ENCODE results near the gene MSMB. TPM values are rescaled to one million over a fixed set of nuclear protein-coding genes. Genes with fewer than 3 reads are reported as not detected.
"Not testable (repeated sequence)": the region's sequence is repeated elsewhere in the genome, so short reads cannot be mapped to it uniquely, and the experiment has no call there.

The MSMB gene
- not detected for total RNA-seq

- TF ChIP-seq CTCF (IDR thresholded peaks at IDR 0.05) (no peak), EP300 (IDR thresholded peaks at IDR 0.05) (no peak), POLR2A (IDR thresholded peaks at IDR 0.05) (no peak)
- Histone ChIP-seq H3K9me3 (no peaks in the 10 kb centered on the region), H3K27ac (no peak within 1 kb of the TSS), H3K27me3 (no peaks in the 10 kb centered on the region), H3K4me3 (no peak within 1 kb of the TSS), H3K36me3 (no peaks in the 10 kb centered on the region), H3K4me1 (no peaks in the 10 kb centered on the region)
- no peak for DNase-seq (ENCODE audit: low spot score in 2 of 2)
- 88% methylated on average over 7 of the region's 7 CpGs for WGBS, 2 donors
Measured at GRCh38 chr10:46046261-46046660, at the start of gene MSMB. Gene MSMB (minus strand): TSS chr10:46046269. CDS start chr10:46046237, 32 bp downstream.

GRCh38 chr10:46094931-46095750, 49.1 kb upstream of the MSMB start:
- Histone ChIP-seq H3K9me3 (peaks cover 0 to 4% (median 0%) of the 10 kb centered on the region in 4 donors), H3K27me3 (no peaks in the 10 kb centered on the region), H3K4me1 (no peaks in the 10 kb centered on the region), H3K27ac (no peak overlapping the region), H3K4me3 (no peak overlapping the region), H3K36me3 (no peaks in the 10 kb centered on the region)
- 71 to 72% methylated on average over 7 to 15 of the region's 15 CpGs for WGBS, 2 donors
- DNase-seq (ENCODE audit: low spot score in 2 of 2) = no peak
- TF ChIP-seq POLR2A (IDR thresholded peaks at IDR 0.05) (no peak), CTCF (IDR thresholded peaks at IDR 0.05) (no peak), EP300 (IDR thresholded peaks at IDR 0.05) (no peak)

- 84 to 96% methylated on average over 3 to 6 of the region's 6 CpGs for WGBS, 2 donors
- no peaks in the 10 kb centered on the region for H3K36me3 ChIP-seq
- TF ChIP-seq POLR2A (IDR thresholded peaks at IDR 0.05) (no peak), EP300 (IDR thresholded peaks at IDR 0.05) (no peak), CTCF (IDR thresholded peaks at IDR 0.05) (no peak)
- H3K27ac ChIP-seq = no peak overlapping the region
- no peak overlapping the region for H3K4me3 ChIP-seq
- no peak for DNase-seq (ENCODE audit: low spot score in 2 of 2)
- H3K9me3 ChIP-seq = peaks cover 0 to 3% (median 0%) of the 10 kb centered on the region in 4 donors
- no peaks in the 10 kb centered on the region for H3K4me1 ChIP-seq
- no peaks in the 10 kb centered on the region for H3K27me3 ChIP-seq
Measured at GRCh38 chr10:46094197-46094500, 48.1 kb upstream of the MSMB start.

GRCh38 chr10:46093316-46094196, 47.5 kb upstream of the MSMB start:
- not testable (repeated sequence) for H3K27me3 ChIP-seq; H3K27ac ChIP-seq; H3K36me3 ChIP-seq; DNase-seq (ENCODE audit: low spot score in 2 of 2); H3K4me1 ChIP-seq; H3K9me3 ChIP-seq; H3K4me3 ChIP-seq
- 78 to 84% methylated on average over 9 of the region's 9 CpGs for WGBS, 2 donors

GRCh38 chr10:46092524-46093081, 46.5 kb upstream of the MSMB start:
- WGBS, 2 donors = 57 to 68% methylated on average over 5 of the region's 5 CpGs
- Histone ChIP-seq H3K4me1 (no peaks in the 10 kb centered on the region), H3K27me3 (no peaks in the 10 kb centered on the region), H3K27ac (no peak overlapping the region), H3K36me3 (no peaks in the 10 kb centered on the region), H3K9me3 (no peaks in the 10 kb centered on the region), H3K4me3 (no peak overlapping the region)
- TF ChIP-seq EP300 (IDR thresholded peaks at IDR 0.05) (no peak), POLR2A (IDR thresholded peaks at IDR 0.05) (no peak), CTCF (IDR thresholded peaks at IDR 0.05) (no peak)
- DNase-seq (ENCODE audit: low spot score in 2 of 2) = no peak
